Trophoblast cell (in vitro differentiated cells and primary cell): ENCODE results near the gene ZNF821.
A peak's percentile ranks its signal among the peaks of the same experiment; 100 is the strongest.

Source experiments
- DNase-seq, 2 donors: peaks; one replicate each; pipeline ENCODE4 v3.0.0-alpha.2; 2016
- H2AFZ ChIP-seq: 2 replicates; pipeline ENCODE4 v1.6.1; 2013; ENCODE audit warnings: low read length, moderate library complexity, mild to moderate bottlenecking; ENCODE audit not compliant: insufficient read depth, poor library complexity
- H2AK5ac ChIP-seq: 2 replicates; pipeline ENCODE4 v1.6.1; 2013; ENCODE audit warnings: mild to moderate bottlenecking, low read length
- H2BK120ac ChIP-seq: 2 replicates; pipeline ENCODE4 v1.6.1; 2013; ENCODE audit warnings: low read length, mild to moderate bottlenecking, moderate library complexity; ENCODE audit not compliant: insufficient read depth, poor library complexity
- H2BK12ac ChIP-seq: 2 replicates; pipeline ENCODE4 v1.6.1; 2013; ENCODE audit warnings: mild to moderate bottlenecking, low read length, moderate library complexity
- H2BK5ac ChIP-seq: 2 replicates; pipeline ENCODE4 v1.6.1; 2013; ENCODE audit warnings: low read length, low read depth, moderate library complexity, mild to moderate bottlenecking; ENCODE audit not compliant: poor library complexity
- H3K14ac ChIP-seq: 2 replicates; pipeline ENCODE4 v1.6.1; 2013; ENCODE audit warnings: mild to moderate bottlenecking, low read length
- H3K18ac ChIP-seq: 2 replicates; pipeline ENCODE4 v1.6.1; 2013; ENCODE audit warnings: mild to moderate bottlenecking, low read length
- H3K23ac ChIP-seq: 2 replicates; pipeline ENCODE4 v1.6.1; 2013; ENCODE audit warnings: low read length
- H3K27ac ChIP-seq: 2 replicates; pipeline ENCODE4 v1.5.1; 2013; ENCODE audit warnings: low read depth, mild to moderate bottlenecking, inconsistent platforms, low read length, moderate library complexity
- H3K27me3 ChIP-seq: 2 replicates; pipeline ENCODE4 v1.6.1; 2013; ENCODE audit warnings: inconsistent platforms, mild to moderate bottlenecking, low read length, moderate library complexity; ENCODE audit not compliant: insufficient read depth
- H3K36me3 ChIP-seq, 2 experiments: 1 replicate in 1 of 2; 2 replicates in 1 of 2; pipeline ENCODE4 v1.6.1; 2013; ENCODE audit warnings: low read length in 2 of 2, mild to moderate bottlenecking in 2 of 2, moderate library complexity in 1 of 2; ENCODE audit not compliant: insufficient read depth in 2 of 2, control insufficient read depth in 1 of 2
- H3K4ac ChIP-seq: 2 replicates; pipeline ENCODE4 v1.6.1; 2013; ENCODE audit warnings: low read depth, mild to moderate bottlenecking, low read length, moderate library complexity
- H3K4me1 ChIP-seq, 2 experiments: 1 replicate in 1 of 2; 2 replicates in 1 of 2; pipeline ENCODE4 v1.6.1; 2013; ENCODE audit warnings: low read length in 2 of 2, mild to moderate bottlenecking in 2 of 2, moderate library complexity in 1 of 2; ENCODE audit not compliant: insufficient read depth in 2 of 2, control insufficient read depth in 1 of 2
- H3K4me2 ChIP-seq: 2 replicates; pipeline ENCODE4 v1.6.1; 2013; ENCODE audit warnings: inconsistent platforms, mild to moderate bottlenecking, low read length, moderate library complexity
- H3K4me3 ChIP-seq: 2 replicates; pipeline ENCODE4 v1.5.1; 2013; ENCODE audit warnings: mild to moderate bottlenecking, low read depth, low read length, inconsistent platforms
- H3K79me1 ChIP-seq: one replicate; pipeline ENCODE4 v1.6.1; 2013; ENCODE audit warnings: low read length
- H3K79me2 ChIP-seq: 2 replicates; pipeline ENCODE4 v1.6.1; 2013; ENCODE audit warnings: low read length, mild to moderate bottlenecking; ENCODE audit not compliant: control insufficient read depth, insufficient read depth, poor library complexity
- H3K9ac ChIP-seq: 2 replicates; pipeline ENCODE4 v1.6.1; 2013; ENCODE audit warnings: mild to moderate bottlenecking, low read length
- H3K9me3 ChIP-seq: 2 replicates; pipeline ENCODE4 v1.6.1; 2013; ENCODE audit warnings: low read depth, mild to moderate bottlenecking, control low read depth, inconsistent platforms, low read length; ENCODE audit not compliant: insufficient read depth
- H4K12ac ChIP-seq: 2 replicates; pipeline ENCODE4 v1.6.1; 2013; ENCODE audit warnings: low read depth, mild to moderate bottlenecking, low read length, moderate library complexity
- H4K8ac ChIP-seq: 2 replicates; pipeline ENCODE4 v1.6.1; 2013; ENCODE audit warnings: low read depth, mild to moderate bottlenecking, low read length, moderate library complexity
- H4K91ac ChIP-seq: one replicate; pipeline ENCODE4 v1.6.1; 2013; ENCODE audit warnings: low read depth, mild to moderate bottlenecking, low read length, moderate library complexity
- WGBS: extraction: QIAGEN DNeasy Blood & Tissue Kit; methylation state at CpG from one replicate; pipeline ENCODE4 v1.1.7; 2013; ENCODE audit warnings: missing lambda C conversion rate; ENCODE audit not compliant: insufficient read length, insufficient coverage; ENCODE audit errors: extremely low coverage; 5-methylcytosine and 5-hydroxymethylcytosine counted together

The ZNF821 gene

DNA sequence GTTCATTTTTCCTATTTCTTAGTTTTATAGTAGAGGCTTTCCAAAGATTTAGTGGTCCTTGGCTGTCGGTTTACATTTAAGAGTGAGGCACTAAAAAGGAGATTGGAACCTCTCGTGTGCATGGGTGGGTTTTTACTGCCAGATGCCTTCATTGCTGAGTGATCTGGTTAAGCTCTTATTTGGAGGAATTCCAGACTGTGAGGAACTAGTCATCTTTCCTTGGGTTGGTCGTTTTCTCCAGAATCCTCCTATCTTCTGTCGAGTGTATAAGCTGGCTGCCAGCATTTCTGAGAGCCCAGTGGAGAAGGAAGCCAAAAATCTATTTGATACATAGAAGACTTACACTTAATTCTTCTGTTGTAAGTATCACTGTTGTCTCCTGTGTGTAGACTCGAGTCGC, 33.9 kb upstream of the ZNF821 start:
- WGBS = no CpG with 5 or more reads among the region's 6 CpGs
- H3K18ac ChIP-seq = no peak overlapping the region
- no peak overlapping the region for H3K14ac ChIP-seq
- no peak overlapping the region for H2BK5ac ChIP-seq
- H3K79me1 ChIP-seq = no peaks in the 10 kb centered on the region
- H3K36me3 ChIP-seq = peaks cover 25 to 46% of the 10 kb centered on the region in 2 experiments
- H3K4me3 ChIP-seq = no peak overlapping the region
- no peak overlapping the region for H4K91ac ChIP-seq
- H3K9ac ChIP-seq = no peak overlapping the region
- H3K23ac ChIP-seq = no peak overlapping the region
- H2BK12ac ChIP-seq = no peak overlapping the region
- H2AK5ac ChIP-seq = no peak overlapping the region
- H3K4ac ChIP-seq = no peak overlapping the region
- no peak overlapping the region for H4K12ac ChIP-seq
- no peak for DNase-seq
- H3K27ac ChIP-seq = peak overlapping the region; percentile 63
- peaks cover 3% of the 10 kb centered on the region for H3K79me2 ChIP-seq
- H3K4me1 ChIP-seq = peaks cover 0 to 2% of the 10 kb centered on the region in 2 experiments
- no peak overlapping the region for H4K8ac ChIP-seq
- H3K27me3 ChIP-seq = no peaks in the 10 kb centered on the region
- peaks cover 3% of the 10 kb centered on the region for H3K9me3 ChIP-seq
- H2AFZ ChIP-seq = no peak overlapping the region
- no peak overlapping the region for H2BK120ac ChIP-seq
- no peak overlapping the region for H3K4me2 ChIP-seq

DNA sequence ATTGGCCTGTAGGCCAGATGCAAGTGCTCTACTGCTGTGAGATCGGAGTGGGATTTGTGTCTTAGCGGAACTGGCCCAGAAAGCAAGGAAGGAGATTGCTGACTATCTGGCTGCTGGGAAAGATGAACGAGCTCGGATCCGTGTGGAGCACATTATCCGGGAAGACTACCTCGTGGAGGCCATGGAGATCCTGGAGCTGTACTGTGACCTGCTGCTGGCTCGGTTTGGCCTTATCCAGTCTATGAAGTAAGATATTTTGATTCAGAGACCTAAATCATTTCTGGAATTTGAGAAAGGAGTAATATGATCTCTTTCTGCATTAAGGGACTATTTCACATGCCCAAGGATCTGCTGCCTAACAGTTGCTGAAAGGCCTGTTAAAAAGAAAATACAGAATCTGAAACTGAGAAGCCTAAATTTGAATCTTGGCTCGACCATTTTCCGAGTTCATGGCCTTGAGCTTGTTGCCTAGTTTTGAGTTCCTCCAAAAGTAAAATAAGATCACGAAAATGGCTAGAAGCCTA, 32.5 kb upstream of the ZNF821 start:
- Histone ChIP-seq H2BK5ac (no peak overlapping the region), H3K14ac (no peak overlapping the region), H2BK12ac (no peak overlapping the region), H4K12ac (no peak overlapping the region), H3K27me3 (no peaks in the 10 kb centered on the region), H3K27ac (no peak overlapping the region), H3K18ac (no peak overlapping the region), H3K36me3 (peaks cover 18 to 35% of the 10 kb centered on the region in 2 experiments), H3K4me3 (no peak overlapping the region), H2AK5ac (no peak overlapping the region), H4K8ac (no peak overlapping the region), H3K79me1 (no peaks in the 10 kb centered on the region), H3K23ac (no peak overlapping the region), H2AFZ (no peak overlapping the region), H3K4me1 (peaks cover 0 to 2% of the 10 kb centered on the region in 2 experiments), H2BK120ac (no peak overlapping the region), H3K4me2 (no peak overlapping the region), H4K91ac (no peak overlapping the region), H3K4ac (peak overlapping the region; percentile 48), H3K79me2 (peaks cover 8% of the 10 kb centered on the region), H3K9me3 (peaks cover 3% of the 10 kb centered on the region), H3K9ac (no peak overlapping the region)
- WGBS = no CpG with 5 or more reads among the region's 11 CpGs
- no peak for DNase-seq

DNA sequence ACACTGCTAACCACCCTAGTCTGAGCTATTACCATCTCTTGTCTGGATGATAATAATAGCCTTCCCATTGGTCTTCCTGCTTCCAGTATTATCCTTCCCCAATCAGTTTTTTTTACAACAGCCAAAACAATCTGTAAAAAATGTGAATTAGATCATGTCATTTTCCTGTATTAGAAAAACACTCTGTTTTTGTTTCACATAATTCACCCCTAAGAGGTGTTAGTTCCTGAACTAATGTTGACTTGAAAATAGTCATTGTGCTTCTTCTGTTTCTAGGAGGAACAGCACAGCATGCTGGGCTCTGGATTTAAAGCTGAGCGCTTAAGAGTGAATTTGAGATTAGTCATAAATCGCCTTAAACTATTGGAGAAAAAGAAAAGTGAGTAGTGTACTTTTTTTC, 31.4 kb upstream of the ZNF821 start:
- H2BK5ac ChIP-seq = no peak overlapping the region
- no peaks in the 10 kb centered on the region for H3K79me1 ChIP-seq
- no peak overlapping the region for H3K4me3 ChIP-seq
- H3K14ac ChIP-seq = no peak overlapping the region
- no peak overlapping the region for H4K91ac ChIP-seq
- peaks cover 0 to 2% of the 10 kb centered on the region in 2 experiments for H3K4me1 ChIP-seq
- H4K12ac ChIP-seq = no peak overlapping the region
- H3K9ac ChIP-seq = no peak overlapping the region
- peaks cover 3% of the 10 kb centered on the region for H3K9me3 ChIP-seq
- no peak overlapping the region for H2AFZ ChIP-seq
- H3K79me2 ChIP-seq = peaks cover 8% of the 10 kb centered on the region
- H2BK120ac ChIP-seq = no peak overlapping the region
- H3K18ac ChIP-seq = no peak overlapping the region
- WGBS = no CpG with 5 or more reads among the region's 2 CpGs
- peaks cover 15 to 25% of the 10 kb centered on the region in 2 experiments for H3K36me3 ChIP-seq
- H3K4me2 ChIP-seq = no peak overlapping the region
- no peak overlapping the region for H3K23ac ChIP-seq
- H3K27me3 ChIP-seq = no peaks in the 10 kb centered on the region
- DNase-seq = no peak
- no peak overlapping the region for H2AK5ac ChIP-seq
- no peak overlapping the region for H3K4ac ChIP-seq
- no peak overlapping the region for H2BK12ac ChIP-seq
- no peak overlapping the region for H4K8ac ChIP-seq
- H3K27ac ChIP-seq = no peak overlapping the region

DNA sequence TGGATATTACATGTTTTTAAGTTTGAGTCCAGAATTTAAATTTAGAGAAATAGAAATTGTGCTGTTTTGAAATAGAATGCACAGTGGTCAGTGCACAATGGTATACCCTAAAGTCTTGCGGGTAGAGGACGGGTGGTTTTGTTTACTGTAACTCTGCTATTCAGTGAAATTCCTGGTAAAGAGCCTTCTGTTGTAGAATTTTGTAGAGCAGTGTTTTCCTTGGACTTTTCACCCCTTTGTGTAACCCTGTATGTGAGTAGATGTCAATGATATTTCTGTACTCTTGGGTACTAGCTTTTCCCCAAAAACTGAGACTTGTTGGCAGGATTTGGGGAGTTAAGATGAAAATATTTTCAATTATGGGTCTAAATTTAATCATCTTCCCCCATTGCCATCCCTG, 30.8 kb upstream of the ZNF821 start:
- H2BK12ac ChIP-seq = no peak overlapping the region
- WGBS = no CpG with 5 or more reads among the region's 2 CpGs
- no peak overlapping the region for H3K4me2 ChIP-seq
- H3K4ac ChIP-seq = peak overlapping the region; percentile 75
- no peak overlapping the region for H4K12ac ChIP-seq
- H3K23ac ChIP-seq = no peak overlapping the region
- H3K4me3 ChIP-seq = no peak overlapping the region
- H2AFZ ChIP-seq = no peak overlapping the region
- H3K4me1 ChIP-seq = peaks cover 0 to 2% of the 10 kb centered on the region in 2 experiments
- no peaks in the 10 kb centered on the region for H3K27me3 ChIP-seq
- peaks cover 3% of the 10 kb centered on the region for H3K9me3 ChIP-seq
- H3K14ac ChIP-seq = no peak overlapping the region
- no peak overlapping the region for H2BK120ac ChIP-seq
- peaks cover 10% of the 10 kb centered on the region for H3K79me2 ChIP-seq
- H2AK5ac ChIP-seq = no peak overlapping the region
- no peak for DNase-seq
- H3K79me1 ChIP-seq = no peaks in the 10 kb centered on the region
- H3K36me3 ChIP-seq = peaks cover 15 to 22% of the 10 kb centered on the region in 2 experiments
- no peak overlapping the region for H3K27ac ChIP-seq
- H3K9ac ChIP-seq = no peak overlapping the region
- no peak overlapping the region for H4K91ac ChIP-seq
- no peak overlapping the region for H3K18ac ChIP-seq
- H2BK5ac ChIP-seq = no peak overlapping the region
- H4K8ac ChIP-seq = no peak overlapping the region
